Stimulated activated CD8-positive, alpha-beta memory T cell treated with anti-CD3 and anti-CD28 coated beads, Interleukin-4, amount 100 ng/mL, for 4 hours (primary cell): Measurements from ENCODE around the gene MAN1C1.

Source experiments
- DNase-seq, 2 donors: peaks; one replicate each; pipeline ENCODE4 v3.0.0-alpha.2; 2020; ENCODE audit warnings: low read depth in 2 of 2, low spot score in 1 of 2

The MAN1C1 gene

DNA sequence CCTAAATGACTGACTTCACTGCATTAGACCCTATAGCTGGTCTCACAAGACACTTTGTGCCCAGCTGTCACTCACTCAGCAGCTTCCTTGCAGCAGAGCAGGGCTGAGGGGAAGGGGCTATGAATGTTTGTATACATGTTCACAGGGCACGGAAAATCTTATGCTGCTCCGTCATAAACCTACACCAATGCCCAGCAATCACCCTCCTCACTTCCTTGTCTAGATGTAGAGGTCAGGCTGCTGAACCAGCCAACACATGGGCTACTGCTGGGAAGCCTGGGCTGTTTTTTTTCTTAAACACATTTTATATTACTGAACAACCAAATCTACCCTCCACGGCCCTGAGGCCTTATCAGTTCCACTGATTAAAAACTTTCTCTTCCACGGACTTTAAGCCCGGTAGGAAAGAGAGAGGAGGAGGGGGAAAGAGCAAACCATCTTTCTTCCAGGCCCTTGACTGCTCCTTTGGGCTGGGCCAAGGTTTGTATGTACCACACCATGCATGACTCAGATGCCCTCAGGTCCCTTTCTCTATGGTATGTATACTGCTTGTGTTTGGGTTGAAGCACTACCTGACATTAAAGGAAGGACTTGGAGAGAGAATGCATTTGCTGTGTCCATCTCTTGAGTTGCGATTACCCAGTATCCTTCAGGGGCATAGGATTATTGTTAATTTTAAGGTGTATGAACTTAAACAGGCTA is 215.9 kb downstream of the MAN1C1 start:
- DNase-seq, result no peak

GRCh38 chr1:25833158-25833557 is 216.6 kb downstream of the MAN1C1 start:
- DNase-seq, result no peak
